OCI-LY1 (cell line): ENCODE results near the gene CHN2.

ENCODE experiments used
- EZH2 ChIP-seq: fragments of 200-600 bp; sonication (generic), shearing (Covaris generic); IDR thresholded peaks from 2 replicates; pipeline ENCODE4 v1.8.0; 2017; ENCODE audit warnings: borderline replicate concordance, mixed run types, mild to moderate bottlenecking, antibody characterized with exemption, low read length, moderate library complexity, mixed read lengths
- TF ChIP-seq, protein P1 (sequence below): fragments of 200-600 bp; sonication (generic), shearing (Covaris generic); IDR thresholded peaks from 2 replicates; pipeline ENCODE4 v1.5.1; 2017; ENCODE audit warnings: mild to moderate bottlenecking, antibody characterized with exemption, low read length, moderate library complexity, mixed read lengths

DNA sequence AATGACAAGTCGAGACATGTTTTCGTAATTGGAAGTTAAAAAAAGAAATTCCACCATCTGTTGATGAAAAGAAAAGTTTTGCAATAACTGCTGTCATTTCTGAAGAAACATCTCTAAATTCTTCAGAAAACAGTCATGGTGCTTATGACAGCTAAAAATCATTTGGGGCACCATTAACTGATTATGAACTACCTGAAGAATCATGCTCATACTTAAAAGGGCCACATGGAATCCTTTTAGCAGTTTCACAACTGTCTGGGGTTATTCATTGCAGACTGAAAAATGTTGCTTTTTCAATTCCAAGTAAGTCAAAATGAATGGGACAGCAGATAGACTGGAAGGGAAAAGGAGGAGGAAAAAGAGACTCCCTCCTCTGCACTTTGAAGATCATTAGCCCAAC is 134.2 kb downstream of the CHN2 start:
- TF ChIP-seq, protein P1, sequence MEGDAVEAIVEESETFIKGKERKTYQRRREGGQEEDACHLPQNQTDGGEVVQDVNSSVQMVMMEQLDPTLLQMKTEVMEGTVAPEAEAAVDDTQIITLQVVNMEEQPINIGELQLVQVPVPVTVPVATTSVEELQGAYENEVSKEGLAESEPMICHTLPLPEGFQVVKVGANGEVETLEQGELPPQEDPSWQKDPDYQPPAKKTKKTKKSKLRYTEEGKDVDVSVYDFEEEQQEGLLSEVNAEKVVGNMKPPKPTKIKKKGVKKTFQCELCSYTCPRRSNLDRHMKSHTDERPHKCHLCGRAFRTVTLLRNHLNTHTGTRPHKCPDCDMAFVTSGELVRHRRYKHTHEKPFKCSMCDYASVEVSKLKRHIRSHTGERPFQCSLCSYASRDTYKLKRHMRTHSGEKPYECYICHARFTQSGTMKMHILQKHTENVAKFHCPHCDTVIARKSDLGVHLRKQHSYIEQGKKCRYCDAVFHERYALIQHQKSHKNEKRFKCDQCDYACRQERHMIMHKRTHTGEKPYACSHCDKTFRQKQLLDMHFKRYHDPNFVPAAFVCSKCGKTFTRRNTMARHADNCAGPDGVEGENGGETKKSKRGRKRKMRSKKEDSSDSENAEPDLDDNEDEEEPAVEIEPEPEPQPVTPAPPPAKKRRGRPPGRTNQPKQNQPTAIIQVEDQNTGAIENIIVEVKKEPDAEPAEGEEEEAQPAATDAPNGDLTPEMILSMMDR: no peak
- no peak for TF ChIP-seq EZH2
